ENCODE results near the gene FSTL5. TPM values are rescaled to one million over a fixed set of nuclear protein-coding genes. Genes with fewer than 3 reads are reported as not detected.

The FSTL5 gene
- total RNA-seq, 1 experiment from 2014 or later, result 0.55 TPM

DNA sequence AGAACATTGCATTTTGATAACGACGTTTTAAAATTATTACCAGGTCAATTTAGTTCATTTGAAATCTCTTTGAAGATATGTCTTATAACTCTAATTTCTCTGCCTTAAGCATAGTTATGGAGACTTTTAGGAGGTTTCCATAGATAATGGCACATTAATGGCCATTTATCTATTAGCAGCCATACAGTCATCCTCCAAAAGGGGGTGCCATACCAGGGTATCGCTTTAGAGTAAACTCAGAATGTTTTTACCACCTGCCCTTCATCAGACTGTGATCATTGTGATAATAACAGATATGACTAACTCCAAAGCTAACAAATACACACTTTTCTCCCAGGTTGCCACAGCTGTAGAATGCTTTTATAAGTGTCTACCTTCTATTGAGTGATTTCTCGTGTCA, 461.5 kb downstream of the FSTL5 start (continued):
- no peak for TF ChIP-seq ATF1 (CRISPR knock-in tag; IDR thresholded peaks at IDR 0.05)
- TF ChIP-seq ETV6 (CRISPR knock-in tag; IDR thresholded peaks at IDR 0.05), result no peak

DNA sequence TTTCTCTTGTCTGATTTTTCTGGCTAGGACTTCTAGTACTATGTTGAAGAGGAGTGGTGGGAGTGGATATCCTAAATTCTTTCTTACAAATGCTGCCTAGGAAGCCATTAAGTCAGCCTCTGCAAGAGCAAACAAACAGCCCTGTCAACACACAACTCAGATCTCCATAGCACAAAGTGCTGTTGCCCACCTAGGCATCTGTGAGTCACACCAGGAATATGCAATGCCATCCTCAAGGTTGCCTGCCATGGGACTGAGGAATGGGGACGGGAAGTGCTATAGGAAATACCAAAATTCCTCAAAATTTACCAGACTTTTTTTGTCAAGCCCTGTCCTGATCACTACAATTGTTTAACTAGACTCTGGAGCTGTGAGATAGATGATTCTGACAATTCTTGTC, 466.9 kb downstream of the FSTL5 start:
- ChIA-PET POLR2A (no interaction called here), CTCF (no interaction called here)
- peak; percentile 81 for ATAC-seq
- Mint-ChIP-seq H3K4me3 (no peak overlapping the region), H3K9me3 (no peaks in the 10 kb centered on the region), H3K27me3 (ENCODE audit: low read depth) (no peaks in the 10 kb centered on the region), H3K4me1 (peaks cover 6% of the 10 kb centered on the region), H3K27ac (peak overlapping the region; percentile 24; the same call in 1 of the 2 replicates), H3K36me3 (no peaks in the 10 kb centered on the region)
- TF ChIP-seq, protein P1, sequence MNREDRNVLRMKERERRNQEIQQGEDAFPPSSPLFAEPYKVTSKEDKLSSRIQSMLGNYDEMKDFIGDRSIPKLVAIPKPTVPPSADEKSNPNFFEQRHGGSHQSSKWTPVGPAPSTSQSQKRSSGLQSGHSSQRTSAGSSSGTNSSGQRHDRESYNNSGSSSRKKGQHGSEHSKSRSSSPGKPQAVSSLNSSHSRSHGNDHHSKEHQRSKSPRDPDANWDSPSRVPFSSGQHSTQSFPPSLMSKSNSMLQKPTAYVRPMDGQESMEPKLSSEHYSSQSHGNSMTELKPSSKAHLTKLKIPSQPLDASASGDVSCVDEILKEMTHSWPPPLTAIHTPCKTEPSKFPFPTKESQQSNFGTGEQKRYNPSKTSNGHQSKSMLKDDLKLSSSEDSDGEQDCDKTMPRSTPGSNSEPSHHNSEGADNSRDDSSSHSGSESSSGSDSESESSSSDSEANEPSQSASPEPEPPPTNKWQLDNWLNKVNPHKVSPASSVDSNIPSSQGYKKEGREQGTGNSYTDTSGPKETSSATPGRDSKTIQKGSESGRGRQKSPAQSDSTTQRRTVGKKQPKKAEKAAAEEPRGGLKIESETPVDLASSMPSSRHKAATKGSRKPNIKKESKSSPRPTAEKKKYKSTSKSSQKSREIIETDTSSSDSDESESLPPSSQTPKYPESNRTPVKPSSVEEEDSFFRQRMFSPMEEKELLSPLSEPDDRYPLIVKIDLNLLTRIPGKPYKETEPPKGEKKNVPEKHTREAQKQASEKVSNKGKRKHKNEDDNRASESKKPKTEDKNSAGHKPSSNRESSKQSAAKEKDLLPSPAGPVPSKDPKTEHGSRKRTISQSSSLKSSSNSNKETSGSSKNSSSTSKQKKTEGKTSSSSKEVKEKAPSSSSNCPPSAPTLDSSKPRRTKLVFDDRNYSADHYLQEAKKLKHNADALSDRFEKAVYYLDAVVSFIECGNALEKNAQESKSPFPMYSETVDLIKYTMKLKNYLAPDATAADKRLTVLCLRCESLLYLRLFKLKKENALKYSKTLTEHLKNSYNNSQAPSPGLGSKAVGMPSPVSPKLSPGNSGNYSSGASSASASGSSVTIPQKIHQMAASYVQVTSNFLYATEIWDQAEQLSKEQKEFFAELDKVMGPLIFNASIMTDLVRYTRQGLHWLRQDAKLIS (CRISPR knock-in tag; IDR thresholded peaks at IDR 0.05; ENCODE audit: borderline replicate concordance), result no peak
- no peak for TF ChIP-seq ESRRA (CRISPR knock-in tag; IDR thresholded peaks at IDR 0.05; ENCODE audit: borderline replicate concordance)
- TF ChIP-seq, protein P2, sequence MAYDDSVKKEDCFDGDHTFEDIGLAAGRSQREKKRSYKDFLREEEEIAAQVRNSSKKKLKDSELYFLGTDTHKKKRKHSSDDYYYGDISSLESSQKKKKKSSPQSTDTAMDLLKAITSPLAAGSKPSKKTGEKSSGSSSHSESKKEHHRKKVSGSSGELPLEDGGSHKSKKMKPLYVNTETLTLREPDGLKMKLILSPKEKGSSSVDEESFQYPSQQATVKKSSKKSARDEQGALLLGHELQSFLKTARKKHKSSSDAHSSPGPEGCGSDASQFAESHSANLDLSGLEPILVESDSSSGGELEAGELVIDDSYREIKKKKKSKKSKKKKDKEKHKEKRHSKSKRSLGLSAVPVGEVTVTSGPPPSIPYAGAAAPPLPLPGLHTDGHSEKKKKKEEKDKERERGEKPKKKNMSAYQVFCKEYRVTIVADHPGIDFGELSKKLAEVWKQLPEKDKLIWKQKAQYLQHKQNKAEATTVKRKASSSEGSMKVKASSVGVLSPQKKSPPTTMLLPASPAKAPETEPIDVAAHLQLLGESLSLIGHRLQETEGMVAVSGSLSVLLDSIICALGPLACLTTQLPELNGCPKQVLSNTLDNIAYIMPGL (CRISPR knock-in tag; IDR thresholded peaks at IDR 0.05), result no peak
- TF ChIP-seq ZNF416 (CRISPR knock-in tag; IDR thresholded peaks at IDR 0.05), result no peak
- no peak for DNase-seq (ENCODE audit: low spot score)

DNA sequence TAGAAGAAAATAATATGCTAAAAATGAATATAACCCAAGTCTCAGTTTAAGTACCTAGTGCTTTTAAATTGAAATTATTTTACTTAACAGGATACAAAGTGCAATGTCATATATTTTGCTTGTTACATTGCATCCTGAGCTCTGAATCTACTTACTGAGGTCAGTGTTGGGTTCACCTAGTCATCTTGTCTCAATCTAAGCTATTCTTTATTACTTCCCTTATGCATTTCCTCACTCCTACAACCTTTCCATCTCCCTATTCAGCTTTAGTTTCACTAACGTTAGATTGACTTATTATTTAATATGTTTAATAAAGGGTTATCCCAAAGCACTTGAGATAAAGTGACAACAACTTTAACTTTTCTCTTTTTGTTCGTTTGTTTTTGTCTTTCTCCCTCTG, 483.7 kb downstream of the FSTL5 start:
- ChIA-PET POLR2A (no interaction called here), CTCF (no interaction called here)
- H3K4me3 Mint-ChIP-seq, result no peak overlapping the region
- no peaks in the 10 kb centered on the region for H3K4me1 Mint-ChIP-seq
- no peak for ATAC-seq
- DNase-seq (ENCODE audit: low spot score), result no peak
- H3K36me3 Mint-ChIP-seq, result no peaks in the 10 kb centered on the region
- H3K27me3 Mint-ChIP-seq (ENCODE audit: low read depth), result no peaks in the 10 kb centered on the region
- peaks cover 3% of the 10 kb centered on the region; the same call in 1 of the 2 replicates for H3K9me3 Mint-ChIP-seq
- no peak overlapping the region for H3K27ac Mint-ChIP-seq
- TF ChIP-seq, protein P3, sequence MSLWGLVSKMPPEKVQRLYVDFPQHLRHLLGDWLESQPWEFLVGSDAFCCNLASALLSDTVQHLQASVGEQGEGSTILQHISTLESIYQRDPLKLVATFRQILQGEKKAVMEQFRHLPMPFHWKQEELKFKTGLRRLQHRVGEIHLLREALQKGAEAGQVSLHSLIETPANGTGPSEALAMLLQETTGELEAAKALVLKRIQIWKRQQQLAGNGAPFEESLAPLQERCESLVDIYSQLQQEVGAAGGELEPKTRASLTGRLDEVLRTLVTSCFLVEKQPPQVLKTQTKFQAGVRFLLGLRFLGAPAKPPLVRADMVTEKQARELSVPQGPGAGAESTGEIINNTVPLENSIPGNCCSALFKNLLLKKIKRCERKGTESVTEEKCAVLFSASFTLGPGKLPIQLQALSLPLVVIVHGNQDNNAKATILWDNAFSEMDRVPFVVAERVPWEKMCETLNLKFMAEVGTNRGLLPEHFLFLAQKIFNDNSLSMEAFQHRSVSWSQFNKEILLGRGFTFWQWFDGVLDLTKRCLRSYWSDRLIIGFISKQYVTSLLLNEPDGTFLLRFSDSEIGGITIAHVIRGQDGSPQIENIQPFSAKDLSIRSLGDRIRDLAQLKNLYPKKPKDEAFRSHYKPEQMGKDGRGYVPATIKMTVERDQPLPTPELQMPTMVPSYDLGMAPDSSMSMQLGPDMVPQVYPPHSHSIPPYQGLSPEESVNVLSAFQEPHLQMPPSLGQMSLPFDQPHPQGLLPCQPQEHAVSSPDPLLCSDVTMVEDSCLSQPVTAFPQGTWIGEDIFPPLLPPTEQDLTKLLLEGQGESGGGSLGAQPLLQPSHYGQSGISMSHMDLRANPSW (CRISPR knock-in tag; conservative IDR thresholded peaks at IDR 0.05; ENCODE audit: low read depth), result no peak
- TF ChIP-seq, protein P4, sequence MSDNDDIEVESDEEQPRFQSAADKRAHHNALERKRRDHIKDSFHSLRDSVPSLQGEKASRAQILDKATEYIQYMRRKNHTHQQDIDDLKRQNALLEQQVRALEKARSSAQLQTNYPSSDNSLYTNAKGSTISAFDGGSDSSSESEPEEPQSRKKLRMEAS (CRISPR knock-in tag; IDR thresholded peaks at IDR 0.05), result no peak
- TF ChIP-seq MYBL2 (CRISPR knock-in tag; IDR thresholded peaks at IDR 0.05) (no peak), CBFB (CRISPR knock-in tag; IDR thresholded peaks at IDR 0.05; ENCODE audit: low read depth) (no peak), FOXJ3 (CRISPR knock-in tag; IDR thresholded peaks at IDR 0.05; ENCODE audit: borderline replicate concordance) (no peak), ZNF317 (CRISPR knock-in tag; IDR thresholded peaks at IDR 0.05; ENCODE audit: borderline replicate concordance, low read depth) (no peak)
- TF ChIP-seq, protein P5, sequence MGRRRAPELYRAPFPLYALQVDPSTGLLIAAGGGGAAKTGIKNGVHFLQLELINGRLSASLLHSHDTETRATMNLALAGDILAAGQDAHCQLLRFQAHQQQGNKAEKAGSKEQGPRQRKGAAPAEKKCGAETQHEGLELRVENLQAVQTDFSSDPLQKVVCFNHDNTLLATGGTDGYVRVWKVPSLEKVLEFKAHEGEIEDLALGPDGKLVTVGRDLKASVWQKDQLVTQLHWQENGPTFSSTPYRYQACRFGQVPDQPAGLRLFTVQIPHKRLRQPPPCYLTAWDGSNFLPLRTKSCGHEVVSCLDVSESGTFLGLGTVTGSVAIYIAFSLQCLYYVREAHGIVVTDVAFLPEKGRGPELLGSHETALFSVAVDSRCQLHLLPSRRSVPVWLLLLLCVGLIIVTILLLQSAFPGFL (CRISPR knock-in tag; IDR thresholded peaks at IDR 0.05; ENCODE audit: borderline replicate concordance), result no peak
